MCF 10A (cell line): ENCODE data around the gene METTL1. TPM values are rescaled to one million over a fixed set of nuclear protein-coding genes. Genes with fewer than 3 reads are reported as not detected.
"Not testable (repeated sequence)": the region's sequence is repeated elsewhere in the genome, so short reads cannot be mapped to it uniquely, and the experiment has no call there.

Source experiments
- Bru-seq: library from RNA; stranded (reverse); fragments of 400-500 nt; gene quantifications from one replicate; lab custom pipeline; 2021; lab: Mats Ljungman, UMichigan
- BruChase-seq, 2 experiments: library from RNA; stranded (reverse); fragments of 400-500 nt; gene quantifications; one replicate each; lab custom pipeline; 2021; lab: Mats Ljungman, UMichigan
- BruUV-seq: library from RNA; stranded (reverse); fragments of 400-500 nt; replicated peaks from 2 replicates; lab custom pipeline; 2021; lab: Mats Ljungman, UMichigan
- CTCF ChIA-PET: fragments of 300-600 bp; sonication (Branson Sonifier 250); formaldehyde crosslinking; extraction: SDS; loops from one replicate; lab custom pipeline; 2021; ENCODE audit warnings: antibody characterized with exemption, inconsistent platforms; lab: Yijun Ruan, JAX
- POLR2A ChIA-PET: fragments of 300-600, 350-650 bp; sonication (Branson Sonifier 250); formaldehyde crosslinking; extraction: SDS; loops from one replicate; lab custom pipeline; 2020; ENCODE audit warnings: antibody characterized with exemption, inconsistent platforms; lab: Yijun Ruan, JAX
- DNase-seq: peaks from one replicate; pipeline ENCODE4 v3.0.0-alpha.2; 2018; ENCODE audit not compliant: unreplicated experiment
- H3K27ac Mint-ChIP-seq: one replicate; pipeline ENCODE4 v1.8.0; 2022; ENCODE audit warnings: mild to moderate bottlenecking, low read depth, mixed read lengths; ENCODE audit not compliant: unreplicated experiment
- H3K27me3 Mint-ChIP-seq: one replicate; pipeline ENCODE4 v1.8.0; 2022; ENCODE audit warnings: mixed read lengths; ENCODE audit not compliant: insufficient read depth, unreplicated experiment
- H3K36me3 Mint-ChIP-seq: one replicate; pipeline ENCODE4 v1.8.0; 2022; ENCODE audit warnings: mild to moderate bottlenecking, moderate library complexity, mixed read lengths; ENCODE audit not compliant: insufficient read depth, unreplicated experiment
- H3K4me1 Mint-ChIP-seq: one replicate; pipeline ENCODE4 v1.8.0; 2022; ENCODE audit warnings: mixed read lengths; ENCODE audit not compliant: insufficient read depth, unreplicated experiment
- H3K4me3 Mint-ChIP-seq: one replicate; pipeline ENCODE4 v1.8.0; 2022; ENCODE audit warnings: mild to moderate bottlenecking, moderate library complexity, mixed read lengths; ENCODE audit not compliant: unreplicated experiment
- H3K9me3 Mint-ChIP-seq: one replicate; pipeline ENCODE4 v1.8.0; 2022; ENCODE audit warnings: mixed read lengths; ENCODE audit not compliant: unreplicated experiment
- intact Hi-C: fragments of 100-400 bp; cut with micrococcal nuclease; formaldehyde crosslinking; loops from 2 replicates; pipeline ENCODE4 v1.14.1; 2022
- long read RNA-seq: library from polyadenylated mRNA; stranded (forward); transcript quantifications from one replicate; pipeline ENCODE4 v2.0.0, GENCODE V29; 2022
- total RNA-seq: library from RNA; stranded (reverse); gene quantifications from 2 replicates; pipeline ENCODE4 v1.2.3, GENCODE V29; 2022
- TF ChIP-seq, protein P1 (sequence below): fragments of 200-600 bp; IDR thresholded peaks from one replicate; pipeline ENCODE4 v1.8.0; 2022; ENCODE audit warnings: antibody characterized with exemption, mild to moderate bottlenecking; ENCODE audit not compliant: unreplicated experiment

Gene METTL1
- total RNA-seq: 26.2 and 40.6 TPM in 2 replicates
- Bru-seq, nascent RNA: percentile 75 among the genes with signal in this experiment
- percentile 69 among the genes with signal in this experiment for BruChase-seq, experiment 1, labeled RNA remaining after a 6-hour chase
- BruChase-seq, experiment 2, labeled RNA remaining after a 2-hour chase: percentile 75 among the genes with signal in this experiment
- long read RNA-seq, transcript METTL1-202 (6 exons, 2,066 nt): major isoform, 54 of 79 reads
- long read RNA-seq, partial matches to known transcripts: 0 of 79 reads
- long read RNA-seq, other reads (novel, unspliced or antisense): 22 of 79 reads

DNA sequence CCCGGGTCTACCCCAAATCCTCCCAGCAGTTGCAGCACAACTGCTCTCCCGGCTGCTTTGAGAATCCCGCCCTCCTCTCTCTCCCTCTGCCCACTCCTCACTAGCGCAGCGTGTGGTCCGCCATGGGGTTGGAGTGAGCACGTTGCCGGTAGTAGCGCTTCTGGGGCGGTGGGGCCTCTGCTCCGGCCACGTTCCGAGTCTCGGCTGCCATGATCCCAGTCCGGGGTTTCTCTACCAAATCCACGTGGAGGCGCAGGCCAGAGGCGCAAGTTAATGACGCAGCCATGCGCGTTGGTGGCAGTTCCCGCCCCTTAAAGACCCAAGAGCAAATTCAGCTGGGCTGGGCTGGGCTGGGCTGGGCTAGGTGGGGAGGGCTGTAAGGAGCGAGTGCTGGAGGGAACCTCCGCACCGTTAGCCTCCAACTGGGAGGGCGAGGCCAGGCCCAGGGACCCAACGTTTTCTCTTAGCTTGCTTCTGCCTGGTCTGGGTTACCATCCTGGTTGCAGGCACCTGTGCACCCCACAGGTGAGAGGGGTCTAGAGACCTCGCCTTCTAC, at the start of gene METTL1:
METTL1 (minus strand) TSS at position 233 of the 556 bp plus-strand sequence; CDS start at position 211, 22 bp downstream.
- ChIA-PET CTCF (interaction anchor here (0.6 to 1.7 kb wide), 5 partner anchors 9 to 675 kb away, joined by 3 to 6 read pairs (median 4); partner anchors contain the start of gene TSFM), POLR2A (interaction anchor here (0.6 to 3.4 kb wide), 17 partner anchors 10 to 255 kb away, joined by 3 to 39 read pairs (median 4); partner anchors contain the start of genes CDK4, MARCHF9, TSFM and TSPAN31)
- H3K4me1 Mint-ChIP-seq: peaks cover 33% of the 10 kb centered on the region
- H3K9me3 Mint-ChIP-seq: no peaks in the 10 kb centered on the region
- H3K36me3 Mint-ChIP-seq: peaks cover 13% of the 10 kb centered on the region
- peak; percentile 97 for DNase-seq
- peak within 1 kb of the TSS; percentile 99 for H3K4me3 Mint-ChIP-seq
- TF ChIP-seq, protein P1, sequence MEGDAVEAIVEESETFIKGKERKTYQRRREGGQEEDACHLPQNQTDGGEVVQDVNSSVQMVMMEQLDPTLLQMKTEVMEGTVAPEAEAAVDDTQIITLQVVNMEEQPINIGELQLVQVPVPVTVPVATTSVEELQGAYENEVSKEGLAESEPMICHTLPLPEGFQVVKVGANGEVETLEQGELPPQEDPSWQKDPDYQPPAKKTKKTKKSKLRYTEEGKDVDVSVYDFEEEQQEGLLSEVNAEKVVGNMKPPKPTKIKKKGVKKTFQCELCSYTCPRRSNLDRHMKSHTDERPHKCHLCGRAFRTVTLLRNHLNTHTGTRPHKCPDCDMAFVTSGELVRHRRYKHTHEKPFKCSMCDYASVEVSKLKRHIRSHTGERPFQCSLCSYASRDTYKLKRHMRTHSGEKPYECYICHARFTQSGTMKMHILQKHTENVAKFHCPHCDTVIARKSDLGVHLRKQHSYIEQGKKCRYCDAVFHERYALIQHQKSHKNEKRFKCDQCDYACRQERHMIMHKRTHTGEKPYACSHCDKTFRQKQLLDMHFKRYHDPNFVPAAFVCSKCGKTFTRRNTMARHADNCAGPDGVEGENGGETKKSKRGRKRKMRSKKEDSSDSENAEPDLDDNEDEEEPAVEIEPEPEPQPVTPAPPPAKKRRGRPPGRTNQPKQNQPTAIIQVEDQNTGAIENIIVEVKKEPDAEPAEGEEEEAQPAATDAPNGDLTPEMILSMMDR: no peak
- intact Hi-C loops: no loop called here
- peak within 1 kb of the TSS; percentile 100 for H3K27ac Mint-ChIP-seq
- no peaks in the 10 kb centered on the region for H3K27me3 Mint-ChIP-seq
- no TSS peak for BruUV-seq

- BruUV-seq, H3K27me3 Mint-ChIP-seq, H3K4me3 Mint-ChIP-seq, intact Hi-C loops, H3K4me1 Mint-ChIP-seq, H3K27ac Mint-ChIP-seq, H3K9me3 Mint-ChIP-seq, DNase-seq: not testable (repeated sequence)
- ChIA-PET POLR2A (interaction anchor here (1.2 kb wide), 1 partner anchor 10 kb away, joined by 3 read pairs; no protein-coding TSS in a partner anchor), CTCF (interaction anchor here (0.7 to 0.9 kb wide), 2 partner anchors 9 to 18 kb away, joined by 3 to 4 read pairs; no protein-coding TSS in a partner anchor)
- peaks cover 71% of the 10 kb centered on the region for H3K36me3 Mint-ChIP-seq
These were observed 49.1 kb upstream of the METTL1 start for GRCh38 chr12:57821015-57821414.

- DNase-seq, H3K4me3 Mint-ChIP-seq, intact Hi-C loops, BruUV-seq, H3K27ac Mint-ChIP-seq, H3K4me1 Mint-ChIP-seq, H3K9me3 Mint-ChIP-seq, H3K27me3 Mint-ChIP-seq: not testable (repeated sequence)
- CTCF ChIA-PET: interaction anchor here (0.6 to 3.5 kb wide), 5 partner anchors 10 to 1359 kb away, joined by 3 to 27 read pairs (median 4); no protein-coding TSS in a partner anchor
- H3K36me3 Mint-ChIP-seq: peaks cover 62% of the 10 kb centered on the region
- POLR2A ChIA-PET: interaction anchor here (1.0 to 1.2 kb wide), 2 partner anchors 9 to 25 kb away, joined by 3 read pairs; no protein-coding TSS in a partner anchor
These were observed 48.2 kb upstream of the METTL1 start for GRCh38 chr12:57820119-57820518.

DNA sequence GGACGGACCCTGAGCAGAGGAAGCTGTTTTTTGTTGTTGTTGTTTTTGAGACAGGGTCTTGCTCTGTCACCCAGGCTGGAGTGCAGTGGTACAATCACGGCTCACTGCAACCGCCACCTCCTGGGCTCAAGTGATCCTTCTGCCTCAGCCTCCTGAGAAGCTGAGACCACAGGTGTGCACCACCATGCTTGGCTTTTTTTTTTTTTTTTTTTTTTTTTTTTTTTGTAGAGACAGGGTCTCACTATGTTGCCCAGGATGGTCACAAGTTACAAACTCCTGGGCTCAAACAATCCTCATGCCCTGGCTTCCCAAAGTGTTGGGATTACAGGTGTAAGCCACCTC, 46.1 kb upstream of the METTL1 start:
- H3K4me1 Mint-ChIP-seq, H3K4me3 Mint-ChIP-seq, BruUV-seq, H3K27me3 Mint-ChIP-seq, H3K27ac Mint-ChIP-seq, H3K9me3 Mint-ChIP-seq, DNase-seq, intact Hi-C loops: not testable (repeated sequence)
- ChIA-PET CTCF (interaction anchor here (0.8 to 3.5 kb wide), 5 partner anchors 11 to 87 kb away, joined by 3 to 27 read pairs (median 3); no protein-coding TSS in a partner anchor), POLR2A (interaction anchor here (1.2 to 1.6 kb wide), 3 partner anchors 17 to 86 kb away, joined by 3 to 8 read pairs (median 4); no protein-coding TSS in a partner anchor)
- peaks cover 43% of the 10 kb centered on the region for H3K36me3 Mint-ChIP-seq

DNA sequence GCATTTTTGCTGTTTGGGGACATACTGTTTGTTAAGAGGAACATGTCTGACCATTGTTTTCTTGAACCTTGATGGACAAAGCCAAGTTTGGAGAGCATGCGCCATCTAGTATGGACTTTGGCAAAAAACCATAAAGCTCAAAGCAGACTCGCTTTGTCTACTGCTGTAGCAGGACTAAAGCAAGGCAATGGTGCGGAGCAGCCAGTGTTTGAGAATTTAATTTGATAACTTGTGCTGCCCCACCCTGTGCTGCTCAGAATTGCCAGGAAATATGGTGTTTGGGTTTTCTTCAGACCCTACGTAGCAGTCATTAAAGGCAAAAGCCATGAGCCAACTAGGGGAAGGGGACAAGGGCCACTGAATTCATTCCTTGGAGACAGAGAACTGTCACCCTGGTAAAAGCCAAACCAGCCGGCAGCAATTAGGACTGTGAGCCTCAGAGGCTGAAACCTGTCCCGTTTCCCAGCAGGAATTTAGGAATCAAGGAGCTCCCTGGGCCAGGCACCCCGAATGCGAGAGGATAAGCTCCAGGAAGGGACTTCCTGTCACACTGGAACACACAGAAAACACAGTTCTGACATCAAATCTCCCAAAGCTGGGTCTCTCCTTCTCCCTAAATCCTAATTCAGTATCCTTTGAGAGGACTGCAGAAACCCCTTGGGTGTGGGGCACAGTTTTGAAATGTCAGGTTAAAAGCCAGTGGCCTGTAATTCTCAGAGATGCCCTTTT, 45.5 kb upstream of the METTL1 start:
- Mint-ChIP-seq H3K36me3 (peaks cover 38% of the 10 kb centered on the region), H3K4me1 (peaks cover 5% of the 10 kb centered on the region), H3K9me3 (no peaks in the 10 kb centered on the region), H3K4me3 (no peak overlapping the region), H3K27me3 (no peaks in the 10 kb centered on the region), H3K27ac (no peak overlapping the region)
- CTCF ChIA-PET: interaction anchor here (0.5 to 3.5 kb wide), 6 partner anchors 11 to 167 kb away, joined by 3 to 27 read pairs (median 4); no protein-coding TSS in a partner anchor
- TF ChIP-seq, protein P1: no peak
- intact Hi-C loops: no loop called here
- no peak for DNase-seq
- BruUV-seq: no TSS peak
- POLR2A ChIA-PET: interaction anchor here (0.6 to 1.6 kb wide), 4 partner anchors 18 to 86 kb away, joined by 3 to 8 read pairs (median 4); no protein-coding TSS in a partner anchor
